Endothelial cell of umbilical vein (primary cell): Measurements from ENCODE around the gene TFDP1. TPM values are rescaled to one million over a fixed set of nuclear protein-coding genes. Genes with fewer than 3 reads are reported as not detected.

Experiments
- BruUV-seq: library from RNA; stranded (reverse); fragments of 400-500 nt; replicated peaks from 2 replicates; lab custom pipeline; 2021; lab: Mats Ljungman, UMichigan
- CTCF ChIA-PET: fragments of 300-600, 350-600 bp; sonication (Branson Sonifier 250); formaldehyde crosslinking; loops from one replicate; lab custom pipeline; 2021; ENCODE audit warnings: antibody characterized with exemption, inconsistent platforms; lab: Charles Lee
- POLR2A ChIA-PET: fragments of 300-600, 350-600 bp; sonication (Branson Sonifier 250); formaldehyde crosslinking; loops from one replicate; lab custom pipeline; 2021; ENCODE audit warnings: antibody characterized with exemption, inconsistent platforms; lab: Charles Lee
- DNase-seq: peaks from one replicate; pipeline ENCODE4 v3.0.0-alpha.2; 2011; ENCODE audit warnings: low read depth, low spot score
- FAIRE-seq: peaks from 2 replicates; lab custom pipeline; 2011; peaks lifted over from hg19 to GRCh38; lab: Jason Lieb, UNC
- H2AFZ ChIP-seq: 2 replicates; pipeline ENCODE4 v1.6.0; 2012; ENCODE audit warnings: low read depth, low read length, control low read depth, inconsistent platforms
- H3K27ac ChIP-seq: 2 replicates; pipeline ENCODE4 v1.5.1; 2011; ENCODE audit warnings: low read depth, mild to moderate bottlenecking, control low read depth, low read length, moderate library complexity; ENCODE audit not compliant: insufficient read depth
- H3K27me3 ChIP-seq, 2 experiments: 2 replicates each; pipeline versions ENCODE4 v1.6.0 to v1.6.1; 2011; ENCODE audit warnings: low read length in 2 of 2, mixed read lengths in 1 of 2; ENCODE audit not compliant: control insufficient read depth in 2 of 2, insufficient read depth in 2 of 2
- H3K36me3 ChIP-seq, 2 experiments: 2 replicates in 1 of 2; 3 replicates in 1 of 2; pipeline ENCODE4 v1.5.1; 2011; ENCODE audit warnings: low read length in 2 of 2, mild to moderate bottlenecking in 1 of 2, moderate library complexity in 1 of 2; ENCODE audit not compliant: control insufficient read depth in 2 of 2, insufficient read depth in 2 of 2; ENCODE audit errors: extremely low read depth in 1 of 2
- H3K4me1 ChIP-seq: 3 replicates; pipeline ENCODE4 v1.5.1; 2011; ENCODE audit warnings: mild to moderate bottlenecking, low read length; ENCODE audit not compliant: control insufficient read depth, insufficient read depth; ENCODE audit errors: extremely low read depth
- H3K4me2 ChIP-seq: 2 replicates; pipeline ENCODE4 v1.6.1; 2011; ENCODE audit warnings: low read length, control low read depth, mixed read lengths; ENCODE audit not compliant: insufficient read depth
- H3K4me3 ChIP-seq, 3 experiments: fragments of 200-600 bp in 1 of 3; sonication (generic), shearing (Covaris generic) in 1 of 3; replicated peaks in 1 of 3; 2 replicates each; pipeline ENCODE4 v1.5.1; 2011 to 2016; ENCODE audit warnings: control low read depth in 3 of 3, low read length in 3 of 3, mild to moderate bottlenecking in 2 of 3, inconsistent platforms in 1 of 3, low read depth in 1 of 3, moderate library complexity in 1 of 3; ENCODE audit not compliant: insufficient read depth in 1 of 3
- H3K79me2 ChIP-seq: 2 replicates; pipeline ENCODE4 v1.6.0; 2012; ENCODE audit warnings: low read length, inconsistent platforms; ENCODE audit not compliant: control insufficient read depth, insufficient read depth
- H3K9ac ChIP-seq: replicated peaks from 2 replicates; pipeline ENCODE3; 2011; ENCODE audit warnings: low read length, control low read depth; ENCODE audit not compliant: insufficient read depth; ENCODE audit errors: extremely low read depth
- H3K9me1 ChIP-seq: replicated peaks from 3 replicates; pipeline ENCODE4 v1.6.0; 2011; ENCODE audit warnings: mild to moderate bottlenecking, low read length; ENCODE audit not compliant: control insufficient read depth, insufficient read depth; ENCODE audit errors: extremely low read depth
- H3K9me3 ChIP-seq: replicated peaks from 2 replicates; pipeline ENCODE4 v1.5.1; 2012; ENCODE audit warnings: low read length, inconsistent platforms; ENCODE audit not compliant: control insufficient read depth, insufficient read depth
- H4K20me1 ChIP-seq: replicated peaks from 2 replicates; pipeline ENCODE3; 2011; ENCODE audit warnings: mild to moderate bottlenecking, low read length; ENCODE audit not compliant: control insufficient read depth, insufficient read depth; ENCODE audit errors: extremely low read depth
- EZH2 ChIP-seq: IDR thresholded peaks from 2 replicates; pipeline ENCODE4 v1.6.1; 2012; ENCODE audit warnings: borderline replicate concordance, low read depth, mild to moderate bottlenecking, moderate library complexity, low read length, inconsistent platforms; ENCODE audit not compliant: severe bottlenecking
- FOS ChIP-seq: IDR thresholded peaks from 2 replicates; pipeline ENCODE4 v1.6.1; 2011; ENCODE audit warnings: mild to moderate bottlenecking, low read length, moderate library complexity, borderline replicate concordance; ENCODE audit not compliant: insufficient read depth
- GATA2 ChIP-seq: IDR thresholded peaks from 2 replicates; pipeline ENCODE4 v1.7.0; 2011; ENCODE audit warnings: low read depth, mild to moderate bottlenecking, moderate library complexity, mixed read lengths, low read length; ENCODE audit not compliant: insufficient read length, insufficient read depth
- JUN ChIP-seq: IDR thresholded peaks from 2 replicates; pipeline ENCODE4 v1.6.1; 2011; ENCODE audit warnings: borderline replicate concordance, low read depth; ENCODE audit not compliant: insufficient read length, insufficient read depth
- MYC ChIP-seq: IDR thresholded peaks from one replicate; pipeline ENCODE4 v1.6.1; 2011; ENCODE audit warnings: mild to moderate bottlenecking, low read depth, low read length
- POLR2A ChIP-seq: IDR thresholded peaks from 2 replicates; pipeline ENCODE4 v1.6.1; 2012; ENCODE audit warnings: low read depth, mild to moderate bottlenecking, control low read depth, low read length
- POLR2AphosphoS5 ChIP-seq: IDR thresholded peaks from 2 replicates; pipeline ENCODE4 v1.6.1; 2012; ENCODE audit warnings: low read depth, mild to moderate bottlenecking, control low read depth, low read length, moderate library complexity; ENCODE audit not compliant: insufficient read depth
- dilution Hi-C: fragments of 300-500 bp; cut with MboI; formaldehyde crosslinking; loops from one replicate; pipeline ENCODE4 v1.15.0; 2019; ENCODE audit warnings: low sequenced_read_pairs; ENCODE audit not compliant: extremely low pct_ligation_motif_present
- intact Hi-C: fragments of 100-400 bp; cut with micrococcal nuclease; formaldehyde crosslinking; loops from one replicate; pipeline ENCODE4 v1.10.0; 2022
- polyA plus RNA-seq, 4 experiments: library from polyadenylated mRNA; depleted of rRNA in 3 of 4; stranded (reverse) in 3 of 4; unstranded in 1 of 4; fragments of >200 nt; gene quantifications; 2 replicates each; pipeline versions ENCODE4 v1.2.1 to v1.2.3, GENCODE V29; 2011 to 2012; ENCODE audit warnings: missing spikeins in 1 of 4
- total RNA-seq: library from RNA; stranded (reverse); gene quantifications from 2 replicates; pipeline ENCODE4 v1.2.3, GENCODE V29; 2021
- TF ChIP-seq, protein P1 (sequence below), 2 donors: IDR thresholded peaks; 1 replicate in 1 of 2; 2 replicates in 1 of 2; pipeline ENCODE4 v1.5.1; 2011; ENCODE audit warnings: low read length in 2 of 2, mild to moderate bottlenecking in 2 of 2, moderate library complexity in 2 of 2, control low read depth in 1 of 2, inconsistent platforms in 1 of 2, low read depth in 1 of 2; ENCODE audit not compliant: insufficient read depth in 1 of 2; ENCODE audit errors: extremely low read depth in 1 of 2
- TF ChIP-seq, protein P2 (sequence below): IDR thresholded peaks from 2 replicates; pipeline ENCODE4 v1.6.1; 2011; ENCODE audit not compliant: insufficient read depth, insufficient read length

Gene TFDP1
- total and polyA plus RNA-seq, 2 donors (not counting 3 experiments of a cell fraction or from before 2014, with no cell fraction given): 64.3 to 137 TPM

DNA sequence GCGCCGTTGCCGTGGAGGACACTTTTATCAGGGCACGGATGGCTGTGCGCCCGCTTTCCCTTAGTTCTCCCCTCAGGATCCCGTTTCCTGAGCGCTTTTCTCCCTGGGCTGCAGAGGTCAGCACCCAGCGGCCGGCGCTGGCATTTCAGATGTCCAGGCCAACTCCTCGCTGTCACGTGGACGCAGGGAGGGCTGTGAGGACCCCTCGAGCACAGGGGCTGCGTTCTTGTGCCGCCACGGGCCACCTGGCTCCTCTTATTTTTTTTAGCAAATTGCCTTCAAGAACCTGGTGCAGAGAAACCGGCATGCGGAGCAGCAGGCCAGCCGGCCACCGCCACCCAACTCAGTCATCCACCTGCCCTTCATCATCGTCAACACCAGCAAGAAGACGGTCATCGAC is 51.2 kb downstream of the TFDP1 start:
- no peaks in the 10 kb centered on the region for H3K4me1 ChIP-seq
- TF ChIP-seq GATA2: no peak
- TF ChIP-seq, protein P1, sequence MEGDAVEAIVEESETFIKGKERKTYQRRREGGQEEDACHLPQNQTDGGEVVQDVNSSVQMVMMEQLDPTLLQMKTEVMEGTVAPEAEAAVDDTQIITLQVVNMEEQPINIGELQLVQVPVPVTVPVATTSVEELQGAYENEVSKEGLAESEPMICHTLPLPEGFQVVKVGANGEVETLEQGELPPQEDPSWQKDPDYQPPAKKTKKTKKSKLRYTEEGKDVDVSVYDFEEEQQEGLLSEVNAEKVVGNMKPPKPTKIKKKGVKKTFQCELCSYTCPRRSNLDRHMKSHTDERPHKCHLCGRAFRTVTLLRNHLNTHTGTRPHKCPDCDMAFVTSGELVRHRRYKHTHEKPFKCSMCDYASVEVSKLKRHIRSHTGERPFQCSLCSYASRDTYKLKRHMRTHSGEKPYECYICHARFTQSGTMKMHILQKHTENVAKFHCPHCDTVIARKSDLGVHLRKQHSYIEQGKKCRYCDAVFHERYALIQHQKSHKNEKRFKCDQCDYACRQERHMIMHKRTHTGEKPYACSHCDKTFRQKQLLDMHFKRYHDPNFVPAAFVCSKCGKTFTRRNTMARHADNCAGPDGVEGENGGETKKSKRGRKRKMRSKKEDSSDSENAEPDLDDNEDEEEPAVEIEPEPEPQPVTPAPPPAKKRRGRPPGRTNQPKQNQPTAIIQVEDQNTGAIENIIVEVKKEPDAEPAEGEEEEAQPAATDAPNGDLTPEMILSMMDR (IDR thresholded peaks at IDR 0.05; ENCODE audit: extremely low read depth in 1 of 2, insufficient read depth in 1 of 2, low read depth in 1 of 2, low read length in 2 of 2): no peak
- no peak for TF ChIP-seq POLR2A
- TF ChIP-seq MYC: no peak
- no peak for TF ChIP-seq POLR2AphosphoS5
- no peak for TF ChIP-seq JUN
- TF ChIP-seq EZH2: no peak
- TF ChIP-seq FOS: no peak
- TF ChIP-seq, protein P2, sequence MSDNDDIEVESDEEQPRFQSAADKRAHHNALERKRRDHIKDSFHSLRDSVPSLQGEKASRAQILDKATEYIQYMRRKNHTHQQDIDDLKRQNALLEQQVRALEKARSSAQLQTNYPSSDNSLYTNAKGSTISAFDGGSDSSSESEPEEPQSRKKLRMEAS: no peak
- intact Hi-C loops: no loop called here
- ChIA-PET POLR2A (no interaction called here), CTCF (no interaction called here)
- H3K9me1 ChIP-seq: no peaks in the 10 kb centered on the region
- H3K4me2 ChIP-seq: no peak overlapping the region
- no peaks in the 10 kb centered on the region for H3K27me3 ChIP-seq
- no peak overlapping the region for H3K9ac ChIP-seq
- peaks cover 16 to 61% of the 10 kb centered on the region in 2 experiments for H3K36me3 ChIP-seq
- H3K9me3 ChIP-seq: no peaks in the 10 kb centered on the region
- no peak overlapping the region for H3K4me3 ChIP-seq
- dilution Hi-C loops: no loop called here
- H3K27ac ChIP-seq: no peak overlapping the region
- no peak overlapping the region for H2AFZ ChIP-seq
- DNase-seq (no peak), FAIRE-seq (no peak)
- BruUV-seq: no TSS peak
- H4K20me1 ChIP-seq: no peaks in the 10 kb centered on the region
- peaks cover 3% of the 10 kb centered on the region for H3K79me2 ChIP-seq
